Measurements from ENCODE around the gene TNK2.
A peak's percentile ranks its signal among the peaks of the same experiment; 100 is the strongest.

Gene TNK2

DNA sequence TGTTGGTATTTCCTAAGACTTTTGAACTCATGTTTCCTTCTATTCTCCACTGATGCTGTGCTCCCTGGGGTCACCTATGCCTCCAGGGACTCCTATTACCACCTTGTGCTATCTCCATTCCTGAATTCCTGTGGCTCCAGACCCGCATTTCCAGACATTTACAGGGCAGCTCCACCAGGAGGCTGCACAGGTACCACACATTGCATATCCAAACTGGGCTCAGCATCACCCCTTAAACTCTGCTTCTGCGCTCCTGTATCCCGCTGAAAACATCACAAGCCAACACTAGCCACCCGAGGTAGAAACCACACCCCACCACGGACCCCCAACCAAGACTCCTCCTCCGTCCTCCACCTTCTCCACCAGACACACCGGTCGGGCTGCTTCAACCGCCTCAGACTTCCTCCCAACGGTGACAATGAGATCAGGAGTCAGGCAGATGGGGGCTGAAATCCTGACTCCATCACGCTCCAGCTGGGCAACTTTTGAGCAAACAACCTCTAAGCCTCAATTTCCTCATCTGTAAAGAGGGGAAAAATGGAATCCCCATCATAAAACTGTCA is 10.4 kb downstream of the TNK2 start:
- no peak for DNase-seq

DNA sequence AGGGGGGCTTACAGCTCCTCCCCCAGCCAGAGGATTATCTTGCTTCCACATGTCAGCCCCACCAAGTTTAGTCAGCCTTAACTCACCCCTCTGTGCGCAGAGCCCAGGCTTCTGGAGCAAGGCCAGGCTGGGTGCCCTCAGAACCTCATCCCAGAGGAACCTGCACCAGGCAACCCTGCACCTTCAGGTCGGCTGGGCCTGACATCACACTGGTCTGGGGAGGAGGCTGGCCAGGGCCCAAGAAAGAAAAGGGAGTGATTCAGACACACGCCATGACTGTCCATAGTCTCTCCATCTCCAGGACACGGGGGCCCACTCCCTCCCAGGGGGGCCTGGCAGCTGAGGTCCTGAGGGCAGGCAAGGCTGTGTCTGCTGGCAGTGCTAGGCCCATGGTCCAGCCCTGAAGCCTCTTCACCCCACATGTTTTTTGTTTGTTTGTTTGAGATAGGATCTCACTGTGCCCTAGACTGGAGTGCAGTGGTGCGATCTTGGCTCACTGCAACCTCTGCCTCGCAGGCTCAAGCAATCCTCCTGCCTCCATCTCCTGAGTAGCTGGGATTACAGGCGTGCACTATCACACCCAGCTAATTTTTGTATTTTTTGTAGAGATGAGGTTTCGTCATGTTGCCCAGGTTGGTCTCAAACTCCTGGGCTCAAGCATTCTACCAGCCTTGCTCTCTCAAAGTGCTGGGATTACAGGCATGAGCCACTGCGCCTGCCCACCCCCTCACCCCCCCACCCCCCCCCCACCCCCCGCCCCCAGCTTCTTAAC is 11.1 kb downstream of the TNK2 start:
- DNase-seq, result no peak

DNA sequence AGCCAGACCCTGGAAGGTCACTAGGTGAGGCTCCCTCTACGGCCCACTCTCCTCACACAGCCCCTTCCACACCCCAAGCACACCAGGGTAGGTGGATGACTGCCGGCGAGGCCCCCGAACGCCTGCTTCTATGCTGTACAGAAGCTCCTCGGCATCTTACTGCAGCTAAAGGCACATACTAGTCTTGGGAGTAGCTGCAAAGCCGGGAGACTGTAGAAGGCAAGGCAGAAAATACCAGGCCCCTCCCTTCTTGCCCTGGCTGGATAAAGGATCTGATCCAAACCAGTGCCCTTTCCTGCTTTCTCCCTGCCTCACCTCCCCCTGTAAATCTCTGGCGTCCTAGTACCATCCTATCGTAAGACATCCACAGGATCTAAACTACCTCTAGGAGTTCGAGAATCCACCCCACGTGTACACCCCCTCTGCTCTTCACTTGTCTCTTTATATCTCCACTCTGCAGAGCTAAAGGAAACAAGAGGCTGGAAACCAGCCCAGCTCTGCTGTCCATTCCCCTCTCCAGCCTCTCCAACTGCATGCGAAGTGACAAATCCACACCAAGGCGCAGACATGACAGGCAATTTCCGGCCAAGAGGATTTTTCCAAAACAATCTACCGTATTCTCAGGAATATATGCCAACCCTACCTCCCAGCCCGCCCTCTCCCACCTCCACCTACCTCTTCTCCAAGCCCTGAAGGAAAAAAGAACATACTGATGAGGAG is 11.8 kb downstream of the TNK2 start:
- DNase-seq, result peak in 1 of 2 donors; percentile 21

DNA sequence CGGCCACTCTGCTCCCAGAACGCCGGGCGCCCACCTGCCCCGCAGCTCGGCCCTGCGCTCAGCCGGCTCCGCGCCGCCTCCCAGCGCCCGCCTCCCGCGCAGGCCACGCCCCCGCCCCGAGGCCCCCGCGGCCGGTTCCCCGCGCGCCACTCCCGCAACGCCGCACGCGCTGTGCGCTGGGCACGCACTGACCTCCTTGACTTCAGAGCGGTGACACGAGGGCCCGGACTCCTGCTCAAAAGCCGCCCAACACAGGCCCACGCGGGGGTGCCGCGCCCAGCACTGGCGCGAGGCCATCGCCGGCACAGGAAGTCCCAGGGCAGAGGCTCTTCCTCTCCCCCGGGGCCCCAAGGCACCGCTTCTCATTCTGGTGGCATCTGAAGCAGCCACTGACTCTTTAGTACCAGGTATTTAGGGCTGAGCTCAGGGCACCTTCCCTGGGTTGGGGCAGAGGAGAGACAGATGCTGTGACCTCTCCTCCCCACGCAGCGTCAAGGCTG is 12.4 kb downstream of the TNK2 start:
- peak; percentile 50 to 61 for DNase-seq

DNA sequence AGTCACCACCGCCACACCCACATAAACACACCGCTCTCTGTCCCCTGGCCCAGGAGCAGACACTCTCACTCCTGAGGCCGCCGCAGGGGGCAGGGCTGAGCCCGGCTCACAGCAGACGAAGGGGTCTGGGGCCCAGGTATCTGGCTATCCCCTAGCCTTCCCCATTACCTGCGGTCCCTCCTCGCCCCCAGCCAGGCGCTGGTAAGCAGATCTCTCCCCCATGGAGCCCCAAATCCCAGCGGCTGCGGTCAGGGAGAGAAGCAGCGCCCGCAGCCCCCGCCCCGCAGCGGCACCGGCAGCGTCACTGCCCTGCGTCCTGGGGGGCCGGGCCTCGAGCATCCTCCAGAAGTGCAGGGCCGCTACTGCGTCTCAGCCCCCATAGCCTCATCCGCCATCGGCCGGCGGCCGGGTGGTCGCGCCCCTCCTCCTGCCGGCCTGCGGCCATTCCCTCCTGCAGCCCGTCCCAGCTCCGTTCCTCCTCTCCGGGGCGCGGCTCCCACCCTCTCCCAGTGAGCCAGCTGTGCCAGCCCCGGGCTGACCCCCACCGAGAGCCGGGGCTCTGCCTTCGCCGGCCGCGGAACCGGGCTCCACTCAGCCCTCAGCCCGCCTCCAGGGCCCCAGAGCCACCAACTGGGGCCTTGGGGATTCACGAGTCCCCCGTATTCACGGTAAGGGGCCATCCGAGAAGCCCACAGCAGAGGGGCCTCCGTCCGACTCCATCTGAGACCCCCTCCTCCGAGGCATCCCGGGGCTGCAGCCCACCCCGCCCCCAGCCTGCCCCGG is 13.1 kb downstream of the TNK2 start:
- DNase-seq, result peak; percentile 52 to 54

DNA sequence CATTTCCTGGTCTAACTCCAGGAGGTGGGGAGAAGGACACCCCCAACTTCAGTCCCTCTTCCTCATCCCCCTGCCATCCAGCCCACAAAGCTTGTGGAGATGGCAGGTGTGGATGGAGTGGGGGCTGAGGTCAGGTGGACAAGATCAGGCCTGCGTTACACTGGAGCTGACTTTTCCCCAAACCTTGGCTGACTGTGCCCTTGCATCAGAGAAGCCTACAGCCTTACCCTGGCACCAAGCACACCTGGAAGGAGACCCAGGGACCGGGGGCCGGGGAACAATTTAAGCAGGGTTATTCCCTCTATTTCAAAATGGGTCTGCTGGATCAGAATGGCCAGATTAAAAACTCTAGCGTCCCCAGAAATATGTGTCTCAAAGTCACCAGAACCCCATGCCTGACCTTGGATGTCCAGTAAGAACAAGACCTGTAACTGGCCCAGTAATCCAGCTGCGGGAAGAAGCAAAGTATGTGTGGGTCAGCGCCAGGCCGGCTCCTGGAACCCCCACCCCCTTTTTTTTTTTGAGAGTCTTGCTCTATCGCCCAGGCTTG is 14.4 kb downstream of the TNK2 start:
- no peak for DNase-seq

DNA sequence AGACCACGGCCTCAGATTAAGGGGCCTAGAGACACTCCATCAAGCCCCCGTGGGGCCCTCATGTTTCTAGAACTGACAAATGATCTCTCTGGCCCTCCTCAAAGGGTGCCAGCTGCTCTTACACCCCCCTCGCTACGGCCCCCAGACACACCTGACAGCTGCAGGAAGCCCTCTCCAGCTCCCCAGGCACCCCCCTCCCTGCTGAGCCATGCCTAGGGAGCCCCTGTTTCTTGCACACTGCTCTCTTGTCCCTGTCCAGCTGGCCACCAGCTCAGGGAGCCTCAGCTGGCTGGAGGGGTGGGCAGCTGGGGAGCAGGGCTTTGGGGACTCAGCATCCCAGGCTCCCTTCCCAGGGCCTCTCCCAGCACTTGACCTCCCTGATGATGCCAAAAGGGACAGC is 14.8 kb downstream of the TNK2 start:
- DNase-seq, result no peak

DNA sequence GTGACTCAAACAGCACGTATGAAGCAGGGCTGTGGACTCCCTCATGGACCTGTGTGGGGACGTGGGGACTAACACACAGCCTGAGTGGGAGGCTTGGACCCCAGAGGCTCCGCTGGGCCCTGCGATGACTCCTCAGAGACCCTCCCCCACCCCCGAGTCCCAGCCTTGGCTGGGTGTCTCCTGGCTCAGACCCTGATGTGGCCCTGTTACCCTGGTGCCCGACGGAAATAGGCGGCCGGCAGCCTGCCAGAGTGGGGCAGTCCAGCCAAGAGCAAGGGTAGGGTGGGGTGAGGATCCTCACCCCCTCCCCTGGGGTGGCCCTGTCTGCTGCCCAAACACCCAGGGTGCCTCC is 15.3 kb downstream of the TNK2 start:
- DNase-seq, result no peak

DNA sequence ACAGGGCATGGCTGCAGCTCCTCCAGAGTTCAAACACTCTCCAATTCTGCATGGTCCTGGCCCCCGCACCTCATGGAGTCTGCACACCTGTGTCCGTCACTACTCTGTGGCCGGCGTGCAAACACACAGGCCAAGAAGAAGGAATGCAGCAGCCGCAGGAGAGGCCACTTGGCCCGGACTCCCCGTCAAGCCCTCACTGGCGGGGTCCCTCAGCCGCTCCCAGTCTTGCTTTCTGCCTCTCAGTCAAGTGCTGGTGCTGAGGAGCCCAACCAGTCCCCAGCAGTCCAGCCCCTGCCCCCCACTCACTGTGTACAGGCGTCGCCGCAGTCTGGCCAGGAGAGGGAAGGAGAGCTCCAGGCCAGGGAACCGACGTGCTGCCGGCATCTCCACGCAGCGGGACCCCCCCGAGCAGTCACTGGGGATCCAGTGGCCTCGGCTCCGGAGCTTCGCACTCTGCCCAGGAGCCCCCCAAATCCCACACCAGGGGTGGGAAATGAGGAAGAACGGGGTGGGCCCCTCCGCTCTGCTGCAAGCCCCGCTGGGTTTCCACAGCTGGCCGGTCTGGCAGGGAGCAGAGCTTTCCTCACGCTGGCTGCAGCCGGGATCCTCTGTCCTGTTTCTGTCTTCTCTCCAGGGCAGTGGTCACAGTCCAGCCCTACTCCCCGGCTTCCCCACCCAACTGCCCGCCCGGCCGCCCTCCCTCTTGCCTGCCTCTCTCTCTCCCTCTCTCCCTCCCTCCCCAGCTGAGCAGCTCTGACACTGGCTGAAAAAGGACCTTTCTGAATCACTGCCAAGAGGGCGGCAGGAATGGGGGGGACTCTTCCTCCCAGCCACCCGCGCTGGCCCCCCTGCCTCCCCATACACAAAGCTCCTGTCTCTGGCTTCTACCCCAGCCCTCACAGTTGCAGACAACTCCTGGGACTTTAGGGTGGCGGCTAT is 16.0 kb downstream of the TNK2 start:
- no peak for DNase-seq

DNA sequence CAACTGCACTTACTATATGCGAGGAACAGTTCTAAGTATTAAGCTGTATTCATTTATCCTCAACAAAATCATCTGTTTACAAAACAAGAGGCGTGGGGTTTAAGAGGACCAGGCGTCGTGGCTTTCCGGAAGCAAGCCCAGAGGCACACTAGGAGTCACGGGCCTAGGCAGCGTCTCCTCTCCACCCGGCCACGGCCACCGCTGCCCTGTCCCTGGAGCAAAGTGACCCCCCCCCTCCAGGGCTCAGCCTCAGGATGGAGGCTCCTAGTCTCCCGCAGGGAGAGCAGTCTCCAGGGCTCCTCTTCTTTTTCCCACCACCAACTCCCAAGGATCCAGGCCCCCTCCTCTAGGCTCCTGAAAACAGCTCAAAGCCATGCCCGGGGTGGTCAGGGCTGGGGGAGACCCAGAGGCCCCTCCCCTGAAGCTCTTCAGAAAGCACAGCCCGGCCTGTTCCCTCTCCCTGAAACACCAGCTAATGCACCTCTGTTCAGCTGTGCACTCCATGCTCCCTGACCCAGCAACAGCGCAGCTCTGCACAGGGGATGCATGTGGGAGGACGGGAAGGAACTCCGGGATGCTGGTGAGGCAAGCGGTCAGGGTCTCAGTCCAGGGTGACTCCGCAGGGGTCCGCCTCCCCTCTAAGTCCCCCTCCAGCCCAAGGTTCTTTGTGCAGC is 16.8 kb downstream of the TNK2 start:
- DNase-seq, result no peak

DNA sequence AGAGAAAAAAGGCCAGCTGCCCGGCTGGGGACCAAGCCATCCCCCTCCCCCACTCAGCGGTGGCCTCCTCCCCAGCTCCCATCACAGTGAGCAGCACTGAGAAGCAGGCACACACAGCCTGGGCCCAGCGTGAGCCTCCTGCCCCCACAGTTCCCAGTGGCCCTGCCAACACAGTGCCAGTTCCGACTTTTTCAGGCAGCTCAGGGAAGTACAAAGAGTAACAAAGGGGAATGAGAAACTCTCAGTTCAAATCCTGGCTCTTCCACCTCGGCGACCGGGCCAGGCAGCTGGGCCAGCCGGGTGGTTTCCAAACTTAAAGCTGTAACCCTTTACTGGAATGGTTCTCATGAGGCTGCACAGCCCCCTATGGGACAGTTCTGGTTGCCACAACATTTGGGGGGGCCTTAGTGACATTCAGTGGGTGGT is 18.5 kb downstream of the TNK2 start:
- no peak for DNase-seq

DNA sequence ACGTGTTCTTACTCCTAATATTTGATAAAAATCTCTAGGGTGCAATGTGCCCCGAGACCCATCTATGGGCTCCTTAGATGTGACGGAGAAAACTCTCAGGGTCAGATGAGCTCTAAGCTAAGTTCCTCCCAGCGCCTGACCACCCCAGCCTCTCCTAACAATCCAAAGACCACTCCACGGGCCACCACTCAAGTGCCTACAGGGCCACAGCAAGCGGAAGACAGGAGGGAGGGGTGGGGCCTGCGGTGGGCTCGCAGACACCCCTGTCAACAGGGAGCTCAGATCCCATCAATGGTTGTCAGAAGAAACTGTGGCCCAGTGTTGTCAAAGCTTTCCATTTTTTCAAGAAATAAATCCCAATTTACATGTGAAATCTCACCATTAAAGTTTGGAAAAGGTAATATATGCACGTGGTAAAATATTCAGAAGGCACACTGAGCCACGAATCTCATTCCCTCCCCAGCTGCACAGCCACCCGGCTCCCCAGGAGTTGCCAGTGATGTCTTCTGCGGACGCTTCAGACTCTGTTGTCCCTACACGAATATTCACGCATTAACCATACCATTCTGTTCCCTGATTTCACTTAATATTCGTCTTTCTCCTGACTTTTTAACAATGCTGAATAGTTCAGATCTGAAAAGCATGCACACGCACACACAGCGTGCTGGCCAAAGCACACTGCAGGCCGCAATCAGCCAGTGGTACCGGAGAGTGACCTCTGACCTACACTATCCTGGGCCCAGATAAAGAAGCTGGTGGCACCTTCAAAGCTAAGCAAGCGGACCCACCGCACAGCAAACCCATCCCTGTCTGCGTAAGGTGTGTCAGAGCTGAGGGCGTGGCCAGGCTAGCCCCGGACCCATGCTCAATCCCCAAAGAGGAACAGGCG is 19.1 kb downstream of the TNK2 start:
- no peak for DNase-seq

DNA sequence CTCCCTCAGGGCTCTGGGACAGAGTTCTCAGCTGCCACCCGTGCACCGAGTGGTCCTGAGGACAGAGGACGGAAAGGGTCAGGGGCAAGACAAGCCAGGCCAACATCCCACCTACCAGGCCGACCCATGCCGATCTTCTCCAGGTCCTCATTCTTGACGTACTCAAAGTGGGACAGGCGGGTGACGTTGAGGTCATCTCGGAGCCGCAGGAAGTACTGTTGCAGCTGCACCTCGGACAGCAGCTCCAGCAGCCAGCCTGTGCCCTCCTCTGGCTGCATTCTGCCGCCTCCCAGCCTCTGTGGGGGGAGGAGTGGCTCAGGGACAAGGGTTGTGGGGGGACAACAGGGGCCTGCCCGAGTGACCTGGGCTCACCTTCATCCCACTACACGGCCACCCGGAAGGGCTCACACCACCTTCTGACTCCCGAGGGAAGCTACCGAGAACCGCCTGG is 20.0 kb downstream of the TNK2 start:
- DNase-seq, result no peak

DNA sequence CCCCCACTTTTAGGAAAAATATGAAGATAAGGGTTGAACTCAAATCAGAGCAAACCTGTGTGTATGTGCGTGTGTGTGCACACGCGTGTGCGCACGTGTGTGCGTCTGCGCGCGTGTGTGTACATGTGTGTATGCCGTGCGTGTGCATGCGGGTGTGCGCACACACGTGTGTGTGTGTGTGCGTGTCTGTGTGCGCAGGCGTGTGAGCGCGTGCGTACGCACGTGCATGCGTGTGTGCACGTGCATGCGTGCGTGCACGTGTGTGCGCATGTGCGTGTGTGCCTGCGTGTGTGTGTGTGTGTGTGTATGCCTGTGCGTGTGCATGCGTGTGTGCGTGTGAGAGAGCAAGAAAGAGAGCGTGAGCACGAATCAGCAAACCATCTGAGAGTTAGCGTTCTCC is 20.7 kb downstream of the TNK2 start:
- no peak for DNase-seq

DNA sequence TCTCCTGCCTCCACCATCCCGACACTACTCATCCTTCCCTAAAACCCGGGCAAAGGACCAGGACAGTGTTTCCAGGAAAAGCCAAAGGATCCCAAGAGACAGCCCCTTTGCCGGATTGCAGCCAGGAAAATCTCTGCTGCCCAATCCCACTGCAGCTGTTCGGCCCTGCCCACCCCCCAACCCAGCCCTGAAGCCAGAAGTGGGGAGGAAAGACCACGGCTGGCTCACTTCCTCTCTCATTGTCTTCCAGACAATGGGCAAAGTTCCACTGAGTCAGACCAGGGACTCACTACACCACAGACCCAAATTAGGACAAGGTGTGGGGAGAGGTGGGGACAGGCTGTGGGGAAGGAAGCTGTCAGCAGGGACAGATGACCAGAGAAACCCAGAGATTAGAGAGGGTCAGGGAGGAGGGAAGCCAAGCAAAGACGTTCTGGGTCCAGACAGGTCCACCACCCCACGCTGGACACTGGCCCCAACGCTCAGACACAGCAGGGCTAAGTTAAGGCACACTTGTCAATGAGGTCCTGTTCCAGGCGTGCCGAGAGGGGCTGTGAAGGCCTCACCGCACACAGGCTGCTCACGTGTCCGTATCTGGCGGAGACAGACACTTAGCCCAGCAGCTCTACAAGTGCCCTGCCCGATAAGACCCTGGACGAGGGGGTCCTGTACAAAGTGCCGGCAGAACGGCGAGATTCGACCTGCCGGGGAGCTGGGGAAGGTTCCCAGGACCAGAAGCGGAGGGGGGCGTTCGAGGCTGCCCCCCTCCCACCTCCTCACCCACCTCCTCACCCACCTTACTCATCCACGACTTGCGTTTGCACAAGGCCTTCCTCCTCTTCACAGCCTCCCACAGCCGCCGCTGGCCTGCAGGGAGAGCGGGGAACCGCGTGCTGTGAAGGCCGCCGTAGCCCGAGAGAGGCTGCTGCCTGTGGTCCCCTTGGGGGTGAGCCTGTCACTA is 21.9 kb downstream of the TNK2 start:
- no peak for DNase-seq

DNA sequence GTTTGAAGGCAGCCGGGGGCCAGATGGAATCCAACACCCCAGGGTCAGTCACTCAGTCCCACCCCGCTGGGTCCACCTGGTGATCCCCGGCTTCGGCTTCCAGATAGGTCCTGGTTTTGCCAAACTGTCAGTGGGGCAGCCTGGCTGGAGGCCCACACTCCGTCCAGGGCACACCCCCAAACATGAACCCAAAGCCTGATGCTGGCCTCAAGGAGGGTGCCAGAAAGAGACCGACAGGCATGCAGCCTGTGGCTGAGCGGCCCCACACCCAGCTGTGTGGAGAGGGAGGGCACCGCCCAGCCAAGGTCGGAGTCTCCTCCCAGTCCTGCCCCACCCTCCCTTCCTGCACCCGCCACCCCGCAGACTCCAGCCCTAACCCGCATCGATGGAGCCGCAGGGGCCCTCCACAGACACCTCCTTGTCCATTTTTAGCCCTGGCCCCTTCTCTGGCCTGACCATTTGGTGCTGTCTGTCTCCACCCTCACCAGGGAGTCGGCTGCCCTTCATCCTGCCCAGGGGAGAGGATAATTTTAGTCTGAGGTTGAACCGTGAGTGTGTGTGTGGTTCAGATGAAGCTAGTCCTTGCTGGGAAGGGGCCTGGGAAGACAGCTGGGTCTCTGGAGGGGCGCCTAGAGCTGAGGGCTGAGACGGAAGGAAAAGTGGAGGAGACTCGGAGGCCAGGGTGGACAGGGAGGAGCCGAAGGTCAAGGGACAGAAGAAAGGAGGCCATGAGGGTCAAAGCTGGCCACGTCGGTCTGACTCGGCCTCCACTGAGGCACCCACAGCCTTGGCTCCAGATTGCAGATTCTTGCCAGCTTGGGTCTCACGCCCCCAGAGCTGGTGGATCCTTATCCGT is 23.1 kb downstream of the TNK2 start:
- no peak for DNase-seq

DNA sequence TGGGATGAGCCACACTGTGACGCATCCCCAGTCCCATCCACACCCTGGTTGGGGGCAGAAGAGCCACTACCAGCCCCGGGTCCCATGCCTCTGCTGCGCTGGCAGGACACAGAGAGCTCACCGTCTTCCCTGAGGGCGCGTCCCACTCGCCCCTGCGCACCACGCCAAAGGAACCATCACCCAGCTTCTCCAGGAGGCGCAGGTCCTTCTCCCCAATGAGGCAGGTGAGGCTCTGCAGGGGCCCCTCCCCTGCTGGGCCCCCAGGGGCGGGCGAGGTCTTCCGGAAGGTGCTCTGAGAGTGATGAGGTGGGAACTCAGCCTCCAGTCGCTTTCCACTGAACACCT is 23.7 kb downstream of the TNK2 start:
- DNase-seq, result no peak

DNA sequence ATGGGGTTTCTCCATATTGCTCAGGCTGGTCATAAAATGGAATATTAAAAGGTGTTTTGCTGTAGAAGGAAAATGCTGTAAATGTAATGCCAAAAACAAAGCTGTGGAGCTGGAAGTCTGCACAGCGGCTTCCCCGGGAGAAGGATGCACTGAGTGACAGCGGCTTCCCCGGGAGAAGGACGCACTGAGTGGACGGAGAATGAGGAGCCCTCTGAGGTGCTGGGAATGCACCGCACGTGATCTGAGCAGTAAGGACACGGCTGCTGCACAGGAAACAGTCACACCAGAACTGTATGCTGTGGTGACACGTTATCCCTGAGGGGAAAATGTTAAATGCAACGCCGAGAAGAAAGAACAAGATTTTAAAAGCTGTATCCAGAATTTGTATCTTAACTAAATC is 24.6 kb downstream of the TNK2 start:
- no peak for DNase-seq
